Fibroblast of villous mesenchyme (primary cell): ENCODE results near the gene DENND2A. TPM values are rescaled to one million over a fixed set of nuclear protein-coding genes. Genes with fewer than 3 reads are reported as not detected.
A peak's percentile ranks its signal among the peaks of the same experiment; 100 is the strongest.

Source experiments
- DNase-seq: peaks from one replicate; pipeline ENCODE4 v3.0.0-alpha.2; 2010; ENCODE audit warnings: low read depth
- H3K4me3 ChIP-seq: 2 replicates; pipeline ENCODE4 v1.5.1; 2011; ENCODE audit warnings: low read depth, mild to moderate bottlenecking, low read length
- CTCF ChIP-seq: IDR thresholded peaks from 2 replicates; pipeline ENCODE4 v1.5.1; 2012; ENCODE audit warnings: low read depth, mild to moderate bottlenecking, low read length; ENCODE audit not compliant: insufficient read depth
- small RNA-seq: library from RNA; depleted of rRNA; stranded (forward); fragments of <200 nt; gene quantifications from one replicate; pipeline ENCODE3, GENCODE V24; 2012
- total RNA-seq: library from RNA; depleted of rRNA; stranded (reverse); fragments of >200 nt; gene quantifications from 2 replicates; pipeline ENCODE4 v1.2.3, GENCODE V29; 2012

The DENND2A gene
- total RNA-seq, 1 donor = 25.5 TPM

GRCh38 chr7:140476698-140477261 lies 163.8 kb downstream of the DENND2A start:
- TF ChIP-seq CTCF = no peak
- H3K4me3 ChIP-seq = no peak overlapping the region

GRCh38 chr7:140475747-140476333 lies 164.8 kb downstream of the DENND2A start:
- TF ChIP-seq CTCF = peak; percentile 49
- DNase-seq = peak; percentile 44
- no peak overlapping the region for H3K4me3 ChIP-seq

More at GRCh38 chr7:140476698-140477261, 163.8 kb downstream of the DENND2A start:
- DNase-seq = no peak

Small RNAs within 50 kb of the gene (small RNA-seq; reads per million reads assigned to genes)
- gene RF00019 = not detected
- gene RN7SL771P = not detected

Other genes with a start within 250 kb of the DENND2A start
- gene SLC37A3, start 242.3 kb downstream of the DENND2A start, total RNA-seq = 62.2 and 79.0 TPM in 2 replicates
- gene RAB19, start 236.8 kb downstream of the DENND2A start, total RNA-seq = not detected in 2 replicates
- gene MKRN1, start 161.3 kb downstream of the DENND2A start, total RNA-seq = 41.9 and 50.5 TPM in 2 replicates
- gene ADCK2, start 32.1 kb upstream of the DENND2A start, total RNA-seq = 12.9 and 20.3 TPM in 2 replicates
- gene NDUFB2, start 55.9 kb upstream of the DENND2A start, total RNA-seq = 71.8 and 91.1 TPM in 2 replicates